GM23338 (cell line): ENCODE results near the gene GNAS. TPM values are rescaled to one million over a fixed set of nuclear protein-coding genes. Genes with fewer than 3 reads are reported as not detected.

ENCODE experiments used
- ATAC-seq: fragments of 200-7000 bp; cut with Tn5 transposase; 3 replicates; pipeline ENCODE4 v1.9.1; 2020
- DNase-seq: peaks from one replicate; pipeline ENCODE4 v3.0.0-alpha.2; 2015; ENCODE audit warnings: low spot score
- H2AFZ ChIP-seq: fragments of 200-600 bp; sonication (generic); 2 replicates; pipeline ENCODE4 v1.8.0; 2016; ENCODE audit warnings: antibody characterized with exemption, mild to moderate bottlenecking, moderate library complexity
- H3F3A ChIP-seq: fragments of 200-600 bp; sonication (generic); replicated peaks from 2 replicates; pipeline ENCODE4 v1.8.0; 2017; ENCODE audit warnings: antibody characterized with exemption, mixed run types, low read depth
- H3K27ac ChIP-seq: fragments of 200-600 bp; sonication (generic); 2 replicates; pipeline ENCODE4 v1.6.1; 2016; ENCODE audit warnings: low read depth
- H3K27me3 ChIP-seq: fragments of 200-600 bp; sonication (generic); 2 replicates; pipeline ENCODE4 v1.8.0; 2016; ENCODE audit warnings: mild to moderate bottlenecking, mixed run types, moderate library complexity; ENCODE audit not compliant: insufficient read depth
- H3K36me3 ChIP-seq: fragments of 200-600 bp; sonication (generic); 2 replicates; pipeline ENCODE4 v1.8.0; 2016; ENCODE audit warnings: mild to moderate bottlenecking; ENCODE audit not compliant: insufficient read depth
- H3K4me1 ChIP-seq: fragments of 200-600 bp; sonication (generic); 2 replicates; pipeline ENCODE4 v1.8.0; 2016; ENCODE audit warnings: mild to moderate bottlenecking, moderate library complexity; ENCODE audit not compliant: insufficient read depth
- H3K4me2 ChIP-seq: fragments of 200-600 bp; sonication (generic); 2 replicates; pipeline ENCODE4 v1.7.1; 2017; ENCODE audit warnings: mixed run types
- H3K4me3 ChIP-seq: fragments of 200-600 bp; sonication (generic); 2 replicates; pipeline ENCODE4 v1.6.1; 2016; ENCODE audit warnings: mixed run types
- H3K79me2 ChIP-seq: fragments of 200-600 bp; sonication (generic); replicated peaks from 2 replicates; pipeline ENCODE4 v1.8.0; 2017; ENCODE audit warnings: mild to moderate bottlenecking; ENCODE audit not compliant: insufficient read depth
- H3K9me2 ChIP-seq: fragments of 200-600 bp; sonication (generic); 2 replicates; pipeline ENCODE4 v1.8.0; 2017; ENCODE audit not compliant: insufficient read depth
- H4K20me1 ChIP-seq: fragments of 200-600 bp; sonication (generic); replicated peaks from 2 replicates; pipeline ENCODE4 v1.8.0; 2017; ENCODE audit warnings: mild to moderate bottlenecking; ENCODE audit not compliant: insufficient read depth
- H3K27ac Mint-ChIP-seq: 2 replicates; pipeline ENCODE4 v1.8.0; 2020; ENCODE audit warnings: inconsistent platforms, mild to moderate bottlenecking, moderate library complexity, mixed read lengths
- H3K27me3 Mint-ChIP-seq: 3 replicates; pipeline ENCODE4 v1.8.0; 2022; ENCODE audit warnings: low read depth, mild to moderate bottlenecking, moderate library complexity, mixed read lengths, inconsistent platforms; ENCODE audit not compliant: insufficient read depth, poor library complexity
- H3K36me3 Mint-ChIP-seq: 3 replicates; pipeline ENCODE4 v1.8.0; 2021; ENCODE audit warnings: low read depth, mild to moderate bottlenecking, inconsistent platforms, moderate library complexity, mixed read lengths
- H3K4me1 Mint-ChIP-seq: 3 replicates; pipeline ENCODE4 v1.8.0; 2020; ENCODE audit warnings: mild to moderate bottlenecking, inconsistent platforms, mixed read lengths
- H3K4me3 Mint-ChIP-seq: 3 replicates; pipeline ENCODE4 v1.8.0; 2021; ENCODE audit warnings: moderate library complexity, mild to moderate bottlenecking, inconsistent platforms, mixed read lengths
- H3K9me3 Mint-ChIP-seq: 3 replicates; pipeline ENCODE4 v1.8.0; 2020; ENCODE audit warnings: moderate library complexity, mild to moderate bottlenecking, inconsistent platforms, mixed read lengths
- EZH2 ChIP-seq: fragments of 200-600 bp; sonication (generic); IDR thresholded peaks from one replicate; pipeline ENCODE4 v1.8.0; 2017; ENCODE audit warnings: antibody characterized with exemption, mild to moderate bottlenecking, low read depth; ENCODE audit not compliant: unreplicated experiment
- EZH2phosphoT487 ChIP-seq: fragments of 200-600 bp; sonication (generic); IDR thresholded peaks from one replicate; pipeline ENCODE4 v1.8.1; 2018; ENCODE audit warnings: antibody characterized with exemption; ENCODE audit not compliant: unreplicated experiment
- JUNB ChIP-seq: IDR thresholded peaks from one replicate; pipeline ENCODE4 v1.6.1; 2016; ENCODE audit warnings: antibody characterized with exemption; ENCODE audit not compliant: unreplicated experiment
- STAT1 ChIP-seq: IDR thresholded peaks from one replicate; pipeline ENCODE4 v1.6.1; 2016; ENCODE audit warnings: antibody characterized with exemption; ENCODE audit not compliant: unreplicated experiment
- ZNF114 ChIP-seq: fragments of 250-450 bp; sonication (Bioruptor Pico); IDR thresholded peaks from 2 replicates; pipeline ENCODE4 v1.5.0; 2020; ENCODE audit warnings: mild to moderate bottlenecking, moderate library complexity
- ZNF331 ChIP-seq: fragments of 250-450 bp; sonication (Bioruptor Pico); IDR thresholded peaks from 2 replicates; pipeline ENCODE4 v1.5.0; 2020; ENCODE audit warnings: low read depth, mild to moderate bottlenecking, moderate library complexity
- ZNF462 ChIP-seq: fragments of 250-450 bp; sonication (Bioruptor Pico); IDR thresholded peaks from 2 replicates; pipeline ENCODE4 v1.5.0; 2020; ENCODE audit warnings: mild to moderate bottlenecking, moderate library complexity
- polyA plus RNA-seq: library from polyadenylated mRNA; unstranded; fragments of >200 nt; fragmentation: Nextera tagmentation; extraction: Ambion mirVana; gene quantifications from 2 replicates; pipeline ENCODE4 v1.2.1, GENCODE V29; 2016
- total RNA-seq: library from RNA; depleted of rRNA; stranded (reverse); fragments of >200 nt; shearing (Covaris generic); gene quantifications from 2 replicates; pipeline ENCODE4 v1.2.3, GENCODE V29; 2014
- TF ChIP-seq, protein P1 (sequence below): IDR thresholded peaks from 2 replicates; pipeline ENCODE4 v1.6.1; 2016; ENCODE audit warnings: antibody characterized with exemption
- TF ChIP-seq, protein P2 (sequence below): IDR thresholded peaks from one replicate; pipeline ENCODE4 v1.6.1; 2018; ENCODE audit warnings: antibody characterized with exemption; ENCODE audit not compliant: unreplicated experiment
- TF ChIP-seq, protein P3 (sequence below), 2 experiments: fragments of 200-600 bp in 1 of 2; sonication (generic) in 1 of 2; conservative IDR thresholded peaks; 2 replicates each; pipeline versions ENCODE4 v1.5.1 to v1.6.1; 2016 to 2017; ENCODE audit warnings: antibody characterized with exemption in 2 of 2, low read depth in 2 of 2, mild to moderate bottlenecking in 2 of 2, moderate library complexity in 1 of 2

The GNAS gene
- total and polyA plus RNA-seq, 2 experiments from 2014 or later: 917 to 1,042 TPM

GRCh38 chr20:58918621-58919020 lies 66.1 kb downstream of the GNAS start (continued):
- TF ChIP-seq ZNF462 (CRISPR knock-in tag) (no peak), EZH2 (no peak), JUNB (no peak), STAT1 (no peak), ZNF331 (CRISPR knock-in tag) (no peak), ZNF114 (CRISPR knock-in tag) (no peak), EZH2phosphoT487 (no peak)
- TF ChIP-seq, protein P1, sequence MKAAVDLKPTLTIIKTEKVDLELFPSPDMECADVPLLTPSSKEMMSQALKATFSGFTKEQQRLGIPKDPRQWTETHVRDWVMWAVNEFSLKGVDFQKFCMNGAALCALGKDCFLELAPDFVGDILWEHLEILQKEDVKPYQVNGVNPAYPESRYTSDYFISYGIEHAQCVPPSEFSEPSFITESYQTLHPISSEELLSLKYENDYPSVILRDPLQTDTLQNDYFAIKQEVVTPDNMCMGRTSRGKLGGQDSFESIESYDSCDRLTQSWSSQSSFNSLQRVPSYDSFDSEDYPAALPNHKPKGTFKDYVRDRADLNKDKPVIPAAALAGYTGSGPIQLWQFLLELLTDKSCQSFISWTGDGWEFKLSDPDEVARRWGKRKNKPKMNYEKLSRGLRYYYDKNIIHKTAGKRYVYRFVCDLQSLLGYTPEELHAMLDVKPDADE: no peak

GRCh38 chr20:58921564-58921963 lies 69.0 kb downstream of the GNAS start:
- H3K27me3 ChIP-seq: no peaks in the 10 kb centered on the region
- no peaks in the 10 kb centered on the region for H3K36me3 Mint-ChIP-seq
- no peaks in the 10 kb centered on the region for H3K36me3 ChIP-seq
- H3K4me1 Mint-ChIP-seq: peaks cover 4% of the 10 kb centered on the region; the same call in 1 of the 3 replicates
- H3K9me2 ChIP-seq: no peaks in the 10 kb centered on the region
- H3F3A ChIP-seq: no peaks in the 10 kb centered on the region
- no peak overlapping the region for H3K4me3 ChIP-seq
- no peak overlapping the region for H3K27ac ChIP-seq
- no peak overlapping the region for H3K4me2 ChIP-seq
- no peak overlapping the region for H3K27ac Mint-ChIP-seq
- ATAC-seq (no peak), DNase-seq (no peak)
- no peaks in the 10 kb centered on the region for H3K4me1 ChIP-seq
- H2AFZ ChIP-seq: no peak overlapping the region
- no peaks in the 10 kb centered on the region for H4K20me1 ChIP-seq
- no peaks in the 10 kb centered on the region for H3K27me3 Mint-ChIP-seq
- H3K4me3 Mint-ChIP-seq: no peak overlapping the region
- H3K79me2 ChIP-seq: no peaks in the 10 kb centered on the region
- peaks cover 3% of the 10 kb centered on the region; the same call in 1 of the 3 replicates for H3K9me3 Mint-ChIP-seq
- TF ChIP-seq, protein P2, sequence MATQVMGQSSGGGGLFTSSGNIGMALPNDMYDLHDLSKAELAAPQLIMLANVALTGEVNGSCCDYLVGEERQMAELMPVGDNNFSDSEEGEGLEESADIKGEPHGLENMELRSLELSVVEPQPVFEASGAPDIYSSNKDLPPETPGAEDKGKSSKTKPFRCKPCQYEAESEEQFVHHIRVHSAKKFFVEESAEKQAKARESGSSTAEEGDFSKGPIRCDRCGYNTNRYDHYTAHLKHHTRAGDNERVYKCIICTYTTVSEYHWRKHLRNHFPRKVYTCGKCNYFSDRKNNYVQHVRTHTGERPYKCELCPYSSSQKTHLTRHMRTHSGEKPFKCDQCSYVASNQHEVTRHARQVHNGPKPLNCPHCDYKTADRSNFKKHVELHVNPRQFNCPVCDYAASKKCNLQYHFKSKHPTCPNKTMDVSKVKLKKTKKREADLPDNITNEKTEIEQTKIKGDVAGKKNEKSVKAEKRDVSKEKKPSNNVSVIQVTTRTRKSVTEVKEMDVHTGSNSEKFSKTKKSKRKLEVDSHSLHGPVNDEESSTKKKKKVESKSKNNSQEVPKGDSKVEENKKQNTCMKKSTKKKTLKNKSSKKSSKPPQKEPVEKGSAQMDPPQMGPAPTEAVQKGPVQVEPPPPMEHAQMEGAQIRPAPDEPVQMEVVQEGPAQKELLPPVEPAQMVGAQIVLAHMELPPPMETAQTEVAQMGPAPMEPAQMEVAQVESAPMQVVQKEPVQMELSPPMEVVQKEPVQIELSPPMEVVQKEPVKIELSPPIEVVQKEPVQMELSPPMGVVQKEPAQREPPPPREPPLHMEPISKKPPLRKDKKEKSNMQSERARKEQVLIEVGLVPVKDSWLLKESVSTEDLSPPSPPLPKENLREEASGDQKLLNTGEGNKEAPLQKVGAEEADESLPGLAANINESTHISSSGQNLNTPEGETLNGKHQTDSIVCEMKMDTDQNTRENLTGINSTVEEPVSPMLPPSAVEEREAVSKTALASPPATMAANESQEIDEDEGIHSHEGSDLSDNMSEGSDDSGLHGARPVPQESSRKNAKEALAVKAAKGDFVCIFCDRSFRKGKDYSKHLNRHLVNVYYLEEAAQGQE: no peak
- TF ChIP-seq, protein P3, sequence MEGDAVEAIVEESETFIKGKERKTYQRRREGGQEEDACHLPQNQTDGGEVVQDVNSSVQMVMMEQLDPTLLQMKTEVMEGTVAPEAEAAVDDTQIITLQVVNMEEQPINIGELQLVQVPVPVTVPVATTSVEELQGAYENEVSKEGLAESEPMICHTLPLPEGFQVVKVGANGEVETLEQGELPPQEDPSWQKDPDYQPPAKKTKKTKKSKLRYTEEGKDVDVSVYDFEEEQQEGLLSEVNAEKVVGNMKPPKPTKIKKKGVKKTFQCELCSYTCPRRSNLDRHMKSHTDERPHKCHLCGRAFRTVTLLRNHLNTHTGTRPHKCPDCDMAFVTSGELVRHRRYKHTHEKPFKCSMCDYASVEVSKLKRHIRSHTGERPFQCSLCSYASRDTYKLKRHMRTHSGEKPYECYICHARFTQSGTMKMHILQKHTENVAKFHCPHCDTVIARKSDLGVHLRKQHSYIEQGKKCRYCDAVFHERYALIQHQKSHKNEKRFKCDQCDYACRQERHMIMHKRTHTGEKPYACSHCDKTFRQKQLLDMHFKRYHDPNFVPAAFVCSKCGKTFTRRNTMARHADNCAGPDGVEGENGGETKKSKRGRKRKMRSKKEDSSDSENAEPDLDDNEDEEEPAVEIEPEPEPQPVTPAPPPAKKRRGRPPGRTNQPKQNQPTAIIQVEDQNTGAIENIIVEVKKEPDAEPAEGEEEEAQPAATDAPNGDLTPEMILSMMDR (conservative IDR thresholded peaks at IDR 0.05; ENCODE audit: low read depth in 2 of 2): no peak
